Subcutaneous abdominal adipose tissue (tissue), 5 donors: Measurements from ENCODE around the gene CREB3L1.

ENCODE experiments used
- H3K27ac ChIP-seq: one replicate; pipeline ENCODE4 v1.7.0; 2013; ENCODE audit warnings: low read depth, mild to moderate bottlenecking, inconsistent platforms, low read length, moderate library complexity
- H3K27me3 ChIP-seq, 5 donors: one replicate each; pipeline ENCODE4 v1.7.0; 2013; ENCODE audit warnings: low read length in 5 of 5, inconsistent platforms in 1 of 5; ENCODE audit not compliant: control insufficient read depth in 5 of 5, insufficient read depth in 4 of 5
- H3K36me3 ChIP-seq, 5 donors: one replicate each; pipeline ENCODE4 v1.7.0; 2013; ENCODE audit warnings: low read length in 5 of 5; ENCODE audit not compliant: control insufficient read depth in 5 of 5, insufficient read depth in 5 of 5
- H3K4me1 ChIP-seq, 5 donors: one replicate each; pipeline ENCODE4 v1.7.0; 2013; ENCODE audit warnings: low read length in 5 of 5, mild to moderate bottlenecking in 3 of 5, moderate library complexity in 1 of 5; ENCODE audit not compliant: control insufficient read depth in 5 of 5, insufficient read depth in 5 of 5
- H3K4me3 ChIP-seq, 5 donors: one replicate each; pipeline ENCODE4 v1.7.0; 2013; ENCODE audit warnings: low read length in 5 of 5, low read depth in 1 of 5
- H3K9ac ChIP-seq, 5 donors: one replicate each; pipeline ENCODE4 v1.7.0; 2013; ENCODE audit warnings: low read length in 5 of 5, mild to moderate bottlenecking in 4 of 5, moderate library complexity in 3 of 5
- H3K9me3 ChIP-seq, 5 donors: one replicate each; pipeline ENCODE4 v1.7.0; 2013; ENCODE audit warnings: low read length in 5 of 5; ENCODE audit not compliant: control insufficient read depth in 5 of 5
- donor health status: healthy.
- donor health status: healthy.
- donor health status: healthy.
- donor health status: healthy.
- donor health status: healthy.

Gene CREB3L1

GRCh38 chr11:46248289-46249102 is 29.0 kb upstream of the CREB3L1 start:
- no peaks in the 10 kb centered on the region for H3K36me3 ChIP-seq
- no peak overlapping the region for H3K9ac ChIP-seq
- H3K27me3 ChIP-seq = no peaks in the 10 kb centered on the region
- no peak overlapping the region for H3K27ac ChIP-seq
- no peaks in the 10 kb centered on the region for H3K9me3 ChIP-seq
- peaks cover 0 to 12% (median 6%) of the 10 kb centered on the region in 5 donors for H3K4me1 ChIP-seq
- H3K4me3 ChIP-seq = no peak overlapping the region

GRCh38 chr11:46249103-46249937 is 28.1 kb upstream of the CREB3L1 start:
- Histone ChIP-seq H3K4me3 (no peak overlapping the region), H3K36me3 (no peaks in the 10 kb centered on the region), H3K9ac (no peak overlapping the region), H3K27me3 (no peaks in the 10 kb centered on the region), H3K4me1 (peaks cover 0 to 9% (median 2%) of the 10 kb centered on the region in 5 donors), H3K27ac (no peak overlapping the region), H3K9me3 (no peaks in the 10 kb centered on the region)

- H3K9me3 ChIP-seq = no peaks in the 10 kb centered on the region
- no peak overlapping the region for H3K9ac ChIP-seq
- no peaks in the 10 kb centered on the region for H3K27me3 ChIP-seq
- no peaks in the 10 kb centered on the region for H3K36me3 ChIP-seq
- no peak overlapping the region for H3K4me3 ChIP-seq
- H3K27ac ChIP-seq = no peak overlapping the region
- peaks cover 0 to 9% (median 2%) of the 10 kb centered on the region in 5 donors for H3K4me1 ChIP-seq
Measured at GRCh38 chr11:46249938-46250744, 27.3 kb upstream of the CREB3L1 start.

DNA sequence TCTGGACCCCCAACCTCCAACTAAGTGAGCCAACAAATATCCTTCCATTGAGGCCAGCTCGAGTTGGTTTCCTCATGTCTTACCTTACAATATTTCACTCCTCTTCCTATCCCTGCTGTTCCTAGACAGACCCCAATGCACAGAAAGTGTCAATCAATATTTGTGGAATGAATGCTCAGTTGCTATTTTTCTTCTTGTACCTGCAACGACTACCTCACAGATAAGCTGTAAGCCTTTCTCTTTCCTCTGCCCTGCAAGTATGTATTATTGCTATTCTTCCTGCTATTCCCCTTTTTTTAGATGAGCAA is 26.8 kb upstream of the CREB3L1 start:
- Histone ChIP-seq H3K27me3 (no peaks in the 10 kb centered on the region), H3K27ac (no peak overlapping the region), H3K4me1 (peaks cover 0 to 9% (median 2%) of the 10 kb centered on the region in 5 donors), H3K9ac (no peak overlapping the region), H3K36me3 (no peaks in the 10 kb centered on the region), H3K9me3 (no peaks in the 10 kb centered on the region), H3K4me3 (no peak overlapping the region)

DNA sequence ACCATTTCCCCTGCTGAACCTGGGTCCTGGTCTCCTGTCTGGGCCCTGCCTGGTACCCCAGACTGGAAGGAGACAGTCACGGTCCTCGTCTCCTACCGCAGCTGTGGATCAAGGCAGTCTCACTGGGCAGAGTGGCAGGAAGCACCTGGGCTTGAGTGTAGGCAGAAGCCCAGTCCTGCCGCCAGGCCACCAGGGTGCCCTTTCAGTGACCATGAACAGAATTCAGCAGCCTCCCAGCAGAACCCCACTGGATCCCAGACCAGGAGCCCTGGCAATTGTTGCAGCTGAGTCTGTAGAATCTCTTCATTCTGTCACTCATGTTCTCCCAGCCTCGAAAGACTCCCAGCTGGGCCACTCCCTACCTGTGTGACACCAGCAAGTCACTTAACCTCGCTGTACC is 25.5 kb upstream of the CREB3L1 start:
- H3K9ac ChIP-seq = no peak overlapping the region
- H3K4me1 ChIP-seq = peaks cover 0 to 9% (median 2%) of the 10 kb centered on the region in 5 donors
- no peak overlapping the region for H3K4me3 ChIP-seq
- H3K9me3 ChIP-seq = no peaks in the 10 kb centered on the region
- no peaks in the 10 kb centered on the region for H3K36me3 ChIP-seq
- H3K27ac ChIP-seq = no peak overlapping the region
- H3K27me3 ChIP-seq = no peaks in the 10 kb centered on the region

GRCh38 chr11:46252373-46252914 is 25.0 kb upstream of the CREB3L1 start:
- Histone ChIP-seq H3K36me3 (no peaks in the 10 kb centered on the region), H3K27ac (no peak overlapping the region), H3K9ac (no peak overlapping the region), H3K27me3 (no peaks in the 10 kb centered on the region), H3K4me3 (no peak overlapping the region), H3K4me1 (peaks cover 0 to 9% (median 2%) of the 10 kb centered on the region in 5 donors), H3K9me3 (no peaks in the 10 kb centered on the region)

GRCh38 chr11:46253258-46254132 is 24.0 kb upstream of the CREB3L1 start:
- H3K27me3 ChIP-seq = no peaks in the 10 kb centered on the region
- no peak overlapping the region for H3K27ac ChIP-seq
- H3K4me3 ChIP-seq = no peak overlapping the region
- no peaks in the 10 kb centered on the region for H3K9me3 ChIP-seq
- no peaks in the 10 kb centered on the region for H3K36me3 ChIP-seq
- peak overlapping the region in 1 of 5 donors; percentile 17 for H3K9ac ChIP-seq
- peaks cover 0 to 9% (median 2%) of the 10 kb centered on the region in 5 donors for H3K4me1 ChIP-seq

GRCh38 chr11:46254133-46254491 is 23.4 kb upstream of the CREB3L1 start:
- Histone ChIP-seq H3K9me3 (no peaks in the 10 kb centered on the region), H3K9ac (no peak overlapping the region), H3K27me3 (no peaks in the 10 kb centered on the region), H3K36me3 (no peaks in the 10 kb centered on the region), H3K4me1 (peaks cover 0 to 9% (median 2%) of the 10 kb centered on the region in 5 donors), H3K27ac (no peak overlapping the region), H3K4me3 (no peak overlapping the region)

GRCh38 chr11:46256540-46257001 is 20.9 kb upstream of the CREB3L1 start:
- Histone ChIP-seq H3K4me1 (peaks cover 0 to 8% (median 2%) of the 10 kb centered on the region in 5 donors), H3K9ac (no peak overlapping the region), H3K4me3 (no peak overlapping the region), H3K27ac (no peak overlapping the region), H3K27me3 (no peaks in the 10 kb centered on the region), H3K9me3 (no peaks in the 10 kb centered on the region), H3K36me3 (no peaks in the 10 kb centered on the region)
